Common myeloid progenitor, CD34-positive (primary cell): Measurements from ENCODE around the gene ATP8A1.
A peak's percentile ranks its signal among the peaks of the same experiment; 100 is the strongest.

Experiments
- CTCF ChIA-PET: fragments of 350-600 bp; sonication (Branson Sonifier 250); formaldehyde crosslinking; loops from one replicate; lab custom pipeline; 2021; ENCODE audit warnings: antibody characterized with exemption; lab: Charles Lee
- POLR2A ChIA-PET: fragments of 350-600 bp; sonication (Branson Sonifier 250); formaldehyde crosslinking; loops from one replicate; lab custom pipeline; 2021; ENCODE audit warnings: antibody characterized with exemption; lab: Charles Lee
- DNase-seq, 3 donors: peaks; one replicate each; pipeline versions ENCODE4 v3.0.0 to v3.0.0-alpha.2; 2013
- H3K27ac ChIP-seq, 2 experiments: 1 replicate in 1 of 2; 2 replicates in 1 of 2; pipeline ENCODE4 v1.7.0; 2013; ENCODE audit warnings: inconsistent platforms in 2 of 2, low read length in 2 of 2, mild to moderate bottlenecking in 2 of 2, low read depth in 1 of 2, moderate library complexity in 1 of 2; ENCODE audit not compliant: severe bottlenecking in 2 of 2, insufficient read depth in 1 of 2, poor library complexity in 1 of 2
- H3K27me3 ChIP-seq, 5 experiments: replicated peaks in 2 of 5; 1 replicate in 3 of 5; 2 replicates in 2 of 5; pipeline versions ENCODE4 v1.6.1 to v1.7.0; 2013; ENCODE audit warnings: low read length in 4 of 5, mild to moderate bottlenecking in 2 of 5, moderate library complexity in 2 of 5, inconsistent platforms in 1 of 5; ENCODE audit not compliant: insufficient read depth in 5 of 5, control insufficient read depth in 4 of 5
- H3K36me3 ChIP-seq, 4 experiments: 1 replicate in 2 of 4; 2 replicates in 2 of 4; pipeline versions ENCODE4 v1.6.1 to v1.7.0; 2013; ENCODE audit warnings: low read length in 3 of 4, control low read depth in 1 of 4, mild to moderate bottlenecking in 1 of 4; ENCODE audit not compliant: control insufficient read depth in 4 of 4, insufficient read depth in 4 of 4
- H3K4me1 ChIP-seq, 4 experiments: 1 replicate in 3 of 4; 2 replicates in 1 of 4; pipeline versions ENCODE4 v1.6.1 to v1.7.1; 2013; ENCODE audit warnings: low read length in 3 of 4, mild to moderate bottlenecking in 3 of 4, control low read depth in 1 of 4, inconsistent platforms in 1 of 4, moderate library complexity in 1 of 4; ENCODE audit not compliant: control insufficient read depth in 4 of 4, insufficient read depth in 4 of 4; ENCODE audit errors: control extremely low read depth in 1 of 4
- H3K4me3 ChIP-seq, 7 experiments: 1 replicate in 4 of 7; 2 replicates in 3 of 7; pipeline versions ENCODE4 v1.5.1 to v1.7.0; 2013; ENCODE audit warnings: mild to moderate bottlenecking in 7 of 7, low read length in 6 of 7, moderate library complexity in 6 of 7, inconsistent platforms in 2 of 7, low read depth in 2 of 7, control low read depth in 1 of 7; ENCODE audit not compliant: insufficient read depth in 4 of 7, control insufficient read depth in 1 of 7; ENCODE audit errors: extremely low read depth in 1 of 7
- H3K9me3 ChIP-seq, 5 experiments: 1 replicate in 4 of 5; 2 replicates in 1 of 5; pipeline versions ENCODE4 v1.6.1 to v1.7.1; 2013; ENCODE audit warnings: low read length in 4 of 5, mild to moderate bottlenecking in 2 of 5, inconsistent platforms in 1 of 5, low read depth in 1 of 5, moderate library complexity in 1 of 5; ENCODE audit not compliant: control insufficient read depth in 4 of 5, insufficient read depth in 2 of 5; ENCODE audit errors: control extremely low read depth in 1 of 5
- WGBS: methylation state at CpG from one replicate; pipeline ENCODE4 v1.1.5; 2013; ENCODE audit not compliant: insufficient coverage; 5-methylcytosine and 5-hydroxymethylcytosine counted together

The ATP8A1 gene

GRCh38 chr4:42637104-42637503 is 19.8 kb downstream of the ATP8A1 start:
- 96% methylated on average over 3 of the region's 3 CpGs for WGBS
- H3K36me3 ChIP-seq = no peaks in the 10 kb centered on the region
- ChIA-PET POLR2A (no interaction called here), CTCF (interaction anchor here (0.9 to 1.7 kb wide), 6 partner anchors 9 to 68 kb away, joined by 3 to 8 read pairs (median 4); partner anchors contain the start of gene ATP8A1)
- peaks cover 18 to 61% (median 35%) of the 10 kb centered on the region in 4 experiments for H3K4me1 ChIP-seq
- H3K27ac ChIP-seq = no peak overlapping the region
- H3K27me3 ChIP-seq = no peaks in the 10 kb centered on the region
- H3K4me3 ChIP-seq = no peak overlapping the region
- no peak for DNase-seq
- H3K9me3 ChIP-seq = no peaks in the 10 kb centered on the region

GRCh38 chr4:42636645-42636949 is 20.3 kb downstream of the ATP8A1 start:
- Histone ChIP-seq H3K4me1 (peaks cover 18 to 62% (median 35%) of the 10 kb centered on the region in 4 experiments), H3K36me3 (no peaks in the 10 kb centered on the region), H3K4me3 (no peak overlapping the region), H3K9me3 (no peaks in the 10 kb centered on the region), H3K27ac (no peak overlapping the region), H3K27me3 (no peaks in the 10 kb centered on the region)
- no peak for DNase-seq
- ChIA-PET CTCF (interaction anchor here (0.5 to 1.7 kb wide), 5 partner anchors 9 to 213 kb away, joined by 3 to 8 read pairs (median 4); no protein-coding TSS in a partner anchor), POLR2A (interaction anchor here (0.7 kb wide), 1 partner anchor 32 kb away, joined by 3 read pairs; no protein-coding TSS in a partner anchor)
- WGBS = 90% methylated on average over 3 of the region's 3 CpGs

GRCh38 chr4:42633605-42634388 is 23.1 kb downstream of the ATP8A1 start:
- 89% methylated on average over 3 of the region's 5 CpGs for WGBS
- CTCF ChIA-PET = interaction anchor here (0.7 to 1.6 kb wide), 2 partner anchors 65 to 1376 kb away, joined by 3 read pairs; no protein-coding TSS in a partner anchor

GRCh38 chr4:42632653-42633382 is 24.1 kb downstream of the ATP8A1 start:
- DNase-seq = peak in 2 of 3 donors; percentile 45
- POLR2A ChIA-PET = no interaction called here
- no peaks in the 10 kb centered on the region for H3K27me3 ChIP-seq

More at GRCh38 chr4:42633605-42634388, 23.1 kb downstream of the ATP8A1 start:
- Histone ChIP-seq H3K36me3 (no peaks in the 10 kb centered on the region), H3K27me3 (no peaks in the 10 kb centered on the region), H3K4me3 (no peak overlapping the region), H3K4me1 (peaks cover 9 to 43% (median 20%) of the 10 kb centered on the region in 4 experiments), H3K27ac (no peak overlapping the region), H3K9me3 (no peaks in the 10 kb centered on the region)
- POLR2A ChIA-PET = no interaction called here
- DNase-seq = no peak

GRCh38 chr4:42630908-42631307 is 26.0 kb downstream of the ATP8A1 start:
- 100% methylated on average over 1 of the region's 1 CpG for WGBS
- CTCF ChIA-PET = no interaction called here
- POLR2A ChIA-PET = no interaction called here
- H3K4me1 ChIP-seq = peaks cover 7 to 25% (median 14%) of the 10 kb centered on the region in 4 experiments
- no peaks in the 10 kb centered on the region for H3K27me3 ChIP-seq
- H3K4me3 ChIP-seq = no peak overlapping the region
- H3K36me3 ChIP-seq = no peaks in the 10 kb centered on the region
- H3K9me3 ChIP-seq = no peaks in the 10 kb centered on the region
- no peak overlapping the region for H3K27ac ChIP-seq
- no peak for DNase-seq

More at GRCh38 chr4:42632653-42633382, 24.1 kb downstream of the ATP8A1 start:
- H3K36me3 ChIP-seq = no peaks in the 10 kb centered on the region
- peaks cover 7 to 38% (median 17%) of the 10 kb centered on the region in 4 experiments for H3K4me1 ChIP-seq
- H3K27ac ChIP-seq = no peak overlapping the region
- H3K4me3 ChIP-seq = no peak overlapping the region
- WGBS = 83% methylated on average over 1 of the region's 3 CpGs
- H3K9me3 ChIP-seq = no peaks in the 10 kb centered on the region
- CTCF ChIA-PET = interaction anchor here (1.1 kb wide), 1 partner anchor 44 kb away, joined by 3 read pairs; no protein-coding TSS in a partner anchor

GRCh38 chr4:42628740-42629139 is 28.2 kb downstream of the ATP8A1 start:
- H3K4me1 ChIP-seq = peaks cover 7 to 21% (median 12%) of the 10 kb centered on the region in 4 experiments
- 90% methylated on average over 2 of the region's 4 CpGs for WGBS
- H3K4me3 ChIP-seq = no peak overlapping the region
- no peaks in the 10 kb centered on the region for H3K27me3 ChIP-seq
- POLR2A ChIA-PET = interaction anchor here (0.7 kb wide), 1 partner anchor 23 kb away, joined by 4 read pairs; no protein-coding TSS in a partner anchor
- H3K27ac ChIP-seq = no peak overlapping the region
- H3K9me3 ChIP-seq = no peaks in the 10 kb centered on the region
- CTCF ChIA-PET = interaction anchor here (0.8 to 2.5 kb wide), 4 partner anchors 8 to 121 kb away, joined by 3 to 7 read pairs (median 5); partner anchors contain the start of gene ATP8A1
- DNase-seq = no peak
- H3K36me3 ChIP-seq = peaks cover 0 to 2% (median 0%) of the 10 kb centered on the region in 4 experiments
